HG02759 (cell line): ENCODE results near the gene TAF7.
"Not testable (repeated sequence)": the region's sequence is repeated elsewhere in the genome, so short reads cannot be mapped to it uniquely, and the experiment has no call there.

Experiments used
- ATAC-seq: cut with Tn5 transposase; IDR thresholded peaks from one replicate; pipeline ENCODE4 v1.9.1; 2021; ENCODE audit warnings: mild to moderate bottlenecking, moderate library complexity; ENCODE audit not compliant: unreplicated experiment

TAF7 gene, protein sequence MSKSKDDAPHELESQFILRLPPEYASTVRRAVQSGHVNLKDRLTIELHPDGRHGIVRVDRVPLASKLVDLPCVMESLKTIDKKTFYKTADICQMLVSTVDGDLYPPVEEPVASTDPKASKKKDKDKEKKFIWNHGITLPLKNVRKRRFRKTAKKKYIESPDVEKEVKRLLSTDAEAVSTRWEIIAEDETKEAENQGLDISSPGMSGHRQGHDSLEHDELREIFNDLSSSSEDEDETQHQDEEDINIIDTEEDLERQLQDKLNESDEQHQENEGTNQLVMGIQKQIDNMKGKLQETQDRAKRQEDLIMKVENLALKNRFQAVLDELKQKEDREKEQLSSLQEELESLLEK

DNA sequence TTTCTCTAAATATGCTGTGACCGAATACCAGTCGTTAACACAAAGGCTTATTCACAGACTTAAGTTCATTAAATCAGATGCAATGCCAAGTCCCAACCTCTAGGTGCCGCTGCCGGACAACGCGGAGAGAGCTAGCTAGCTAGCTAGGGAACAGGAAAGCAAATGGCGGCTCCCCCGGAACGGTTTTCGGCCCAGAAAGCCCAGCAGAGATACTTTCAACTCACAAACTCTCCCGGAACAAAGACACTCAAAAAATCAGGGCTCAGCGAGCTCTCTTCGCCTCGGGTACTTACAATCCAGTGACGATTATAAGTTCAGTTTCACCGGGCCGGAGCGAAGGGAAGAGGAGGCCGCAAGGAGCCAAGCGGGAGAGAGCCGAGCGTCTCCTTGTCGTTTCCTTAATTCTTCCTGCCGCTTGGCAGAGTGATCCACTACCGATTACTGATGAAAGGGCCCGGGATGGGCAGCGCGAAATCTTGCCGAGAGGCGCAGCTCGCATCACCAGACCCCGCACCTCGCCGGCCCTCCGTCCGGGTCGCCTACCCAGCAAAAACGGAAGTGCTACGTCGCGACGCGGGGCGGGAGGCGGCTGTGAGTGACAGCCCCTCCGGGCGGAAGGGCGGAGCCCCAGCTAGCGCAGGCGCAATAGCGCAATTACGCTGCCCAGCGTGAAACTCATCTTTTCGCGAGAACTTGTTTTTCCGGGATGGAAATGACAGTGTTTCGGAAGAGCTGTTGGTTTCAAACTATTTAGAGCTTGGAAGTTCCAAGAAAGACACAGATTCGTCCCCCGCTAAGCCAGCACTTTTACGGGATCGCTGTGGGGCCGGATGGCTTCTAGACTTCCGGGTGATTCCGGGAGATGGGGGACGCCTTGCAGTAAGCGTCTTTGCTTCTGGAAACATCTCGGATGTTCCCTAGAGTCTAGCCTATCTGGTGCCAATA is at the start of gene TAF7:
Gene TAF7 (minus strand): TSS at position 560 of the 945 bp plus-strand sequence. CDS start 740 bp downstream, outside the sequence.
- peak; percentile 97 for ATAC-seq

DNA sequence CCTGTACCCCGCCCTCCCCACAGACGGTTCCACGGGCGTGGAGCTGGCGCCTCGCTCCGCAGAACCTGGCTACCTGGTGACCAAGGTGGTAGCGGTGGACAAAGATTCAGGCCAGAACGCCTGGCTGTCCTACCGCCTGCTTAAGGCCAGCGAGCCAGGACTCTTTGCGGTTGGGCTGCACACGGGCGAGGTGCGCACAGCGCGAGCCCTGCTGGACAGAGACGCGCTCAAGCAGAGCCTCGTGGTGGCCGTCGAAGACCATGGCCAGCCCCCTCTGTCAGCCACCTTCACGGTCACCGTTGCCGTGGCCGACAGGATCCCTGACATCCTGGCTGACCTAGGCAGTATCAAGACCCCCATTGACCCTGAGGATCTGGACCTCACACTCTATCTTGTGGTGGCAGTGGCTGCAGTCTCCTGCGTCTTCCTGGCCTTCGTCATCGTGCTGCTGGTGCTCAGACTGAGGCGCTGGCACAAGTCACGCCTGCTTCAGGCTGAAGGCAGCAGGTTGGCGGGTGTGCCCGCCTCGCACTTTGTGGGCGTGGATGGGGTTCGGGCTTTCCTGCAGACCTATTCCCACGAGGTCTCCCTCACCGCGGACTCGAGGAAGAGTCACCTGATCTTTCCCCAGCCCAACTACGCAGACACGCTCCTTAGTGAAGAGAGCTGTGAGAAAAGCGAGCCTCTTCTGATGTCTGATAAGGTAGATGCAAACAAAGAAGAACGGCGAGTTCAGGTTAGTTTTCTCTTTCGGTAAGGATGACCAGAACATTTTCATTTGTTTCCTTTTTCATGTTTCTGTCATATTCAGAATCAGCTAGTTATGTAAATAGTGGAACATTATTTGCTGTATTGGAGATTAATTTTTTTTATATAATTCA is 45.7 kb upstream of the TAF7 start:
- no peak for ATAC-seq

DNA sequence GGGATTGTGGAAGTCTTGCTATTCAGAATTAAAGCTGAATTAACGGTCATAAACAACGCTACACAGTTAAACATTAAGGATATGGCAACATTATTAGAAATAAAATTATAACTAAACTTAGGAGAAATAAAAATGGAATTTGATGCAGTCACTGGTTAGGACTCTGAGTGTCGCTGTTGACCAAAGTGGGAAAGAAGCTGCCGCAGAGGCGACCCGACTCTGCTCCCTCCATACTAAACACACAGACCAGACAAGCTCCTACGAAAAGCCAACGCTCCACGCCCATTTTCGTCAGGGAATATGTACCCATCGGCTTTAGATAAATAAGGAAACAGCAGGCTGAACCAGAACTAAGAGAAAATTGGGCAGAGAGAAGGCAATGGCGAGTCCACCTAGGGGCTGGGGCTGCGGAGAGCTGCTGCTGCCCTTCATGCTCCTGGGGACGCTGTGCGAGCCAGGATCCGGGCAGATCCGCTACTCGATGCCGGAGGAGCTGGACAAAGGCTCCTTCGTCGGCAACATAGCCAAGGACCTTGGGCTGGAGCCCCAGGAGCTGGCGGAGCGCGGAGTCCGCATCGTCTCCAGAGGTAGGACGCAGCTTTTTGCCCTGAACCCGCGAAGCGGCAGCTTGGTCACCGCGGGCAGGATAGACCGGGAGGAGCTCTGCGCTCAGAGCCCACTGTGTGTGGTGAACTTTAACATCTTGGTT is 43.5 kb upstream of the TAF7 start, which contains the start of gene PCDHGA5:
Gene PCDHGA5 (plus strand): TSS at position 211 of the 709 bp plus-strand sequence. CDS start 169 bp downstream, at position 380.
- ATAC-seq, result no peak

DNA sequence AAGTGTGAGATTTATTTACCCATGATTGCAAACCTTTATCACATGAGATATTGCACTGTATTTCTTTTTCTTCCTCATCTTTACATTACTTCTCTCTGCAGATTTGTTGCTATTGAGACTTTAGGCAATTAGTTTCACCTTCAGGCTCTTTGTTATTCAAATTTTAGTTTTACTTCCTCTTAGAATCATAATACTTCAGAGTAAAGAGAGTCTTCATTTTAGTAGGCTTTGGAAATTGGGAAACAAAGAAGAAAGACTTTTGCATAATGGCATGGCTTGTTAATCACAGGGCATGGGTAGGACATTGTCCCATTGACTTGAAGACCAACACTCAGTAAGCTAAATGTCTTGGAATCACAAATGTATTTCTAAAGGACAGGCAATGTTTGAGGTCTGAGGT is 42.1 kb upstream of the TAF7 start:
- no peak for ATAC-seq

DNA sequence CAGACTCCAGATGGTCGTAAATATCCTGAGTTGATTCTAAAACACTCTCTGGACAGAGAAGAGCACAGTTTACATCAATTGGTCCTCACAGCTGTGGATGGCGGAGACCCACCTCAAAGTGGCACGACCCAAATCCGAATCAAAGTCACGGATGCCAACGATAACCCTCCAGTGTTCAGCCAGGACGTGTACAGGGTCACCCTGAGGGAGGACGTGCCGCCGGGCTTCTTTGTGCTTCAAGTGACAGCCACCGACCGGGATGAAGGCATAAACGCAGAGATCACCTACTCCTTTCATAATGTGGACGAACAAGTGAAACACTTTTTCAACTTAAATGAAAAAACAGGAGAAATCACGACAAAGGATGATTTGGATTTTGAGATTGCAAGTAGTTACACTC is 40.1 kb upstream of the TAF7 start:
- no peak for ATAC-seq

DNA sequence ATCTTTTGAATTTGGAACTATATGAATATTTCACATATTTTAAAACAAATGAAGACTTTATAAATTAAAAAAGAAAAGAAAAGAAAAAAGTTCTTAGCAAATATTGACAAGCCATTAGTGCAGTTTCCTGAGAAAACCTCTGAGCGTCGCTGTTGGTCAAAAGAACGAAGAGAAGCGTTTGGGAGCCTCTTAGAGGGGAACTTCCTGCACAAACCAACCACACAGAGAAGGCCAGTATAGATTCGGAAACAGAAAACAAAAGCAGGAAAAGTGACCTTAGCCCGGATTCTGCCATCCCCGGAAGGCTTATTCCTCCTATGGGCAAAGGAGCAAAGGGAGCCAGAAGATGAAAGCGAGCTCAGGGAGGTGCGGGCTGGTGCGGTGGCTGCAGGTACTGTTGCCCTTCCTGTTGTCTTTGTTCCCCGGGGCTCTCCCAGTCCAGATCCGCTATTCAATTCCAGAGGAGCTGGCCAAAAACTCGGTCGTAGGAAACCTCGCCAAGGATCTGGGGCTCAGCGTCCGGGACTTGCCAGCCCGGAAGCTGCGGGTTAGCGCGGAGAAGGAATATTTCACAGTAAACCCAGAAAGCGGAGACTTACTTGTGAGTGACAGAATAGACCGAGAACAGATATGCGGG is 39.3 kb upstream of the TAF7 start, which contains the start of gene PCDHGB2:
Gene PCDHGB2 (plus strand): TSS at position 205 of the 637 bp plus-strand sequence. CDS start 142 bp downstream, at position 347.
- ATAC-seq, result peak; percentile 78

DNA sequence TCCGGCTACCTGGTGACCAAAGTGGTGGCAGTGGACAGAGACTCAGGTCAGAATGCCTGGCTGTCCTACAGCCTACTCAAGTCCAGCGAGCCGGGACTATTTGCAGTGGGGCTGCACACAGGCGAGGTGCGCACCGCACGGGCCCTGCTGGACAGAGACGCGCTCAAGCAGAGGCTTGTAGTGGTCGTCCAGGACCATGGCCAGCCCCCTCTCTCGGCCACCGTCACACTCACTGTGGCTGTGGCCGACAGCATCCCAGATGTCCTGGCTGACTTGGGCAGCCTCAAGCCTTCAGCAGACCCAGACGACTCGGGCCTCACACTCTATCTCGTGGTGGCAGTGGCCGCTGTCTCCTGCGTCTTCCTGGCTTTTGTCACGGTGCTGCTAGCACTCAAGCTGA is 36.4 kb upstream of the TAF7 start:
- no peak for ATAC-seq

DNA sequence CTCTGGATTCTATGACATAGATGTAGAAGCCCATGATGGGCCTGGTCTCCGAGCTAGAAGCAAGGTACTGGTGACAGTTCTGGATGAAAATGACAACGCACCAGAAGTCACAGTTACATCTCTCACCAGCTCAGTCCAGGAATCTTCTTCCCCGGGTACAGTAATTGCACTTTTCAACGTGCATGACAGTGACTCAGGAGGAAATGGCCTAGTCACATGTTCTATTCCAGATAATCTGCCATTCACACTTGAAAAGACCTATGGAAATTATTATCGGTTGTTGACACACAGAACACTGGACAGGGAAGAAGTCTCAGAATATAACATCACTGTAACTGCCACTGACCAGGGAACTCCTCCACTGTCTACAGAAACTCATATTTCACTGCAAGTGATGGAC is 35.5 kb upstream of the TAF7 start:
- ATAC-seq, result no peak

DNA sequence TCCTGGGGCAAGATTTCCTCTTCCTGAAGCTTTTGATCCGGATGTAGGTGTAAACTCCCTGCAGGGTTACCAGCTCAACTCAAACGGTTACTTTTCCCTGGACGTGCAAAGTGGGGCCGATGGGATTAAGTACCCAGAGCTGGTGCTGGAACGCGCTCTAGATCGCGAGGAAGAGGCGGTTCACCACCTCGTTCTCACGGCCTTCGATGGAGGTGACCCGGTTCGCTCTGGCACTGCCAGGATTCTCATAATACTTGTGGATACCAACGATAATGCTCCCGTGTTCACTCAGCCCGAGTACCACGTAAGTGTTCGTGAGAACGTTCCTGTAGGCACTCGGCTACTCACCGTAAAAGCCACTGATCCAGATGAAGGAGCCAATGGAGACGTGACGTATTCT is 35.1 kb upstream of the TAF7 start:
- ATAC-seq, result no peak

DNA sequence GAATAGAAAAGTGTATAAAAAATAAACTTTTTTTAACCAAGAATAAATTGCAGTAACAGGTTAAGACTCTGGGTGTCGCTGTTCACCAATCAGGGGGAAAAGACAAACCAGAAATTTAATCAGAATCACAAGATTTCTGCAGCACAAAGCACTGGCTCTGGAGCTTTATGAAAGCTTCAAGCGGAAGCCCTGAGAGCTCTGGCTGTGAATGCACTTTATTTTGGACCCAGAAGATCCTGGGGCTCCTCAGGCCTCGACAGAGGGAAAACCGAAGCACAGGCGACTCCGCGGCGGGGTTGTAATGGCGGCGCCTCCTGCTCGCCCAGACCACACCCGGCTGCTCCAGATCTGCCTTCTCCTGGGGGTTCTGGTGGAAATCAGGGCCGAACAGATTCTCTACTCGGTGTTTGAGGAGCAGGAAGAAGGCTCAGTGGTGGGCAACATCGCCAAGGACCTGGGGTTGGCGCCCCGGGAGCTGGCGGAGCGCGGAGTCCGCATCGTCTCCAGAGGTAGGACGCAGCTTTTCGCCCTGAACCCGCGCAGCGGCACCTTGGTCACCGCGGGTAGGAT is 34.4 kb upstream of the TAF7 start, which contains the start of gene PCDHGA4:
Gene PCDHGA4 (plus strand): TSS at position 122 of the 570 bp plus-strand sequence. CDS start 87 bp downstream, at position 209.
- no peak for ATAC-seq

DNA sequence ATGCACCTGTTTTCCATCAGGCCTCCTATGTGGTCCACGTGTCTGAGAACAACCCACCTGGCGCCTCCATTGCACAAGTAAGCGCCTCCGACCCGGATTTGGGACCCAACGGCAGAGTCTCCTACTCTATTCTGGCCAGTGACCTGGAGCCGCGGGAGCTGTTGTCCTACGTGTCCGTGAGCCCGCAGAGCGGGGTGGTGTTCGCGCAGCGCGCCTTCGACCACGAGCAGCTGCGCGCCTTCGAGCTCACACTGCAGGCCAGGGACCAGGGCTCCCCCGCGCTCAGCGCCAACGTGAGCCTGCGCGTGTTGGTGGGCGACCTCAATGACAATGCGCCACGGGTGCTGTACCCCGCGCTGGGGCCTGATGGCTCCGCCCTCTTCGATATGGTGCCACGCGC is 31.0 kb upstream of the TAF7 start:
- no peak for ATAC-seq

DNA sequence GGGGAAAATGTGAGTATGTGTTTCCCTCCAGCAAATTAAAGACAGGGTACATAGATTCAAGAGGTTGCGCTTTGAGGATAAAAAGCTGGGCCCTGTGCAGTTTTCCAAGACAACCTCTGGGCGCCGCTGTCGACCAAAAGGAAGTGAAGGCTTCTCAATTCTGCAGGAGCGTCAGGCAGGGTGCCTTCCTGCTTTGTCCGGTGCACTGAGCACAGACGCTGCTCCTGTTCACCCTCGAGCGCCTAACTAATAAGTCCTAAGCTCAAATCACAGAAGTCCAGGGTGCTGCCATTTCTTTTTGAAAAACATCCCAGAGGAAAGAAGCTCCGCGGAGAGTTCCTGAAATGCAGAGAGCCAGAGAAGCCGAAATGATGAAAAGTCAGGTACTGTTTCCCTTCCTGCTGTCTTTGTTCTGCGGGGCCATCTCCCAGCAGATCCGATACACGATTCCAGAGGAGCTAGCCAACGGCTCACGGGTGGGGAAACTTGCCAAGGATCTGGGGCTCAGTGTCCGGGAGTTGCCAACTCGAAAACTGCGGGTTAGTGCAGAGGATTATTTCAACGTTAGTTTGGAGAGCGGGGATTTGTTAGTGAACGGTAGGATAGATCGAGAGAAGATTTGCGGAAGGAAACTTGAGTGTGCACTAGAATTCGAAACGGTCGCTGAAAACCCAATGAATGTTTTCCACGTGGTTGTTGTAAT is 29.5 kb upstream of the TAF7 start, which contains the start of gene PCDHGB1:
Gene PCDHGB1 (plus strand): TSS at position 183 of the 703 bp plus-strand sequence. CDS start 162 bp downstream, at position 345.
- ATAC-seq, result no peak

DNA sequence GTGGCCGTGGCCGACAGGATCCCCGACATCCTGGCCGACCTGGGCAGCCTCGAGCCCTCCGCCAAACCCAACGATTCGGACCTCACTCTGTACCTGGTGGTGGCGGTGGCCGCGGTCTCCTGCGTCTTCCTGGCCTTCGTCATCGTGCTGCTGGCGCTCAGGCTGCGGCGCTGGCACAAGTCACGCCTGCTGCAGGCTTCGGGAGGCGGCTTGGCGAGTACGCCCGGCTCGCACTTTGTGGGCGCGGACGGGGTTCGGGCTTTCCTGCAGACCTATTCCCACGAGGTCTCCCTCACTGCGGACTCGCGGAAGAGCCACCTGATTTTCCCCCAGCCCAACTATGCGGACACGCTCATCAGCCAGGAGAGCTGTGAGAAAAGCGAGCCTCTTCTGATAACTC is 25.4 kb upstream of the TAF7 start:
- ATAC-seq, result not testable (repeated sequence)

DNA sequence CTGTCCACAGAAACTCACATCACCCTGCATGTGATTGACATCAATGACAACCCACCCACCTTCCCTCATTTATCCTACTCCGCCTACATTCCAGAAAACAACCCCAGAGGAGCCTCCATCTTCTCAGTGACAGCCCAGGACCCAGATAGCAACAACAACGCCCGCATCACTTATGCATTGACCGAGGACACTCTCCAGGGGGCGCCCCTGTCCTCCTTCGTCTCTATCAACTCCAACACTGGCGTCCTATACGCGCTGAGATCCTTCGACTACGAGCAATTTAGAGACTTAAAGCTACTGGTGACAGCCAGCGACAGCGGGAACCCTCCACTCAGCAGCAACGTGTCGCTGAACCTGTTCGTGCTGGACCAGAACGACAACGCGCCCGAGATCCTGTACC is 24.7 kb upstream of the TAF7 start:
- no peak for ATAC-seq

DNA sequence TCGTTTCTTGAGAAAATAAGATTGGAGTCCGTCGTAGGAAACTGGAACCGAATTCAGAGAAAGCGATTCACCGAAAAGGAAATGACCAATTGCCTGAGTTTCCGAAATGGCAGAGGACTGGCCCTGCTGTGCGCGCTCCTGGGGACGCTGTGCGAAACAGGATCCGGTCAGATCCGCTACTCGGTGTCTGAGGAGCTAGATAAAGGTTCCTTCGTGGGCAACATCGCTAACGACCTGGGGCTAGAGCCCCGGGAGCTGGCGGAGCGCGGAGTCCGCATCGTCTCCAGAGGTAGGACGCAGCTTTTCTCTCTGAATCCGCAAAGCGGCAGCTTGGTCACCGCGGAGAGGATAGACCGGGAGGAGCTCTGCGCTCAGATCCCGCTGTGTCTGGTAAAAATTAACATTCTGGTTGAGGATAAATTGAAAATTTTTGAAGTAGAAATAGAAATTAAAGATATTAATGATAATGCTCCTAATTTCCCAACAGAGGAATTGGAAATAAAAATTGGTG is 23.4 kb upstream of the TAF7 start:
- ATAC-seq, result no peak

DNA sequence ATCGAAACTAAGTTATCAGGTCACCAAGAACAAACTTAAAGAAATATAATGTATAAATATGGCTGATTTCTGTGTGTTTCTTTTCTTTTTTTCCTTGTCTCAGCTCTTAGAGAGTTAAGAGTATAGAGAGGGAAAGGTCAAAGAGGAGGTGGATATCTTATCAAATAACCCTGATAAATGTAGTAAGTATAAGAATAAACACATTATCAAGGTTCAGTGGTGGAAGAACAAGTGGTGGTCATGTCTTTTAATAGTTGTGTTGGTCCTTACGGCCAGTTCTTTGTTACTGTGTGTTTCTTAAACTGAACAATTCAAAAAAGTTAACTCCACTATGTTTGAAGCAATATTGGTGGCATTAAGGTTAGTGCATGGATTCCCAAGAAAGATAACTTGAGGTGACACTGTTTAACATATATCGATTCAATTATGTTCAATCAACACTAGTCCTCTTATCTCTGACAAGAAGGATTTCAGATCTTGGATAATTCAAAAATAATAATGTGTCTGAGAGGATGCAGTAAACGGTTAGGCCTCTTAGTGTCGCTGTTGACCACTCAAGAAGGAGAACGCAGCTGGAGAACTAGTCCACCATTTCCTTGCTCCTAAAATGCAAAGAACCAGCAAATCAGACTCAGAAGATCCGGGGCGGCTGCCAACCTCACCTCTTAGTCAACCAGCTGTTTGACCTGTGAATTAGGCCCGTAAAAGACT is 22.8 kb upstream of the TAF7 start, which contains the start of gene PCDHGA3:
Gene PCDHGA3 (plus strand): TSS at position 588 of the 711 bp plus-strand sequence. CDS start 205 bp downstream, outside the sequence.
- ATAC-seq, result no peak

DNA sequence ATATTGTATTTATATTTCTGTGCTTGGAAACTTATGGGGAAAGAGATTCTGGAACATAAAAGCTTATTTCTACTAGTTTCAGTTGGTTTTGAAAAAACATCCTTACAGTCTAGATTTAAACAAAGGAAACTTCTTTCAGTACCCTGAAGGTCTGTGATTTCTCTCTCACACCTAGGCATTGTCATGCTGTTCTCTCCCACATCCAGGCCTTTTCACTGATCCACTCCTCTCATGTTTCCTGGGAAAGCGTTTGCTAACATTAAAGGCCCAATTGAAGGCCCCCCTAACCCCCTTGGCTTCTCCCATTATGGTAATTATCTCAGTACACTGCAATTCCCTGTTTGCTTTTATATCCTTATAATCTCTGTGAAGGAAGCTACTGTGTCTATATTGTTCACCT is 22.2 kb upstream of the TAF7 start:
- no peak for ATAC-seq
